ENCODE measurements around the gene COL28A1.

DNA sequence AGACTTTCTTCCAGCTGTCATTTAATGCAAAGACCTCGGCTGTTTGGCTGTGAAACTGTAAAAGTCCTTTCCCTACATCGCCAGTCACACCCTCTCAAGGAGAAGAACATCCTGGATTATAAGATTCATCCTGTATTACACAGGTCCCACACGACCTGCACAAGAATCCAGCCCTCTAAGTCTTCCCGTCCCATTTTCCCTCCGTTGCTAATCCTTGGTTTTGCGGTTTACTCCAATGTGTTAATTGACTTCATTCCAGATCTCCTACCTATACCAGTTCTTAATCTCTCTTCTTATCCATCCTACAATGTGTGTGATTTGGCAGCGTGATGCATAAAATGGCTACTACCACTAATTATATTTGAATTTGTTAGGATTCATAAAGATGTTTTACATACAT lies 110.4 kb downstream of the COL28A1 start:
- TF ChIP-seq CTCF (conservative IDR thresholded peaks at IDR 0.05; ENCODE audit: low read depth in 2 of 2) (no peak), EZH2 (IDR thresholded peaks at IDR 0.05; ENCODE audit: low read depth, unreplicated experiment) (no peak), ETS1 (IDR thresholded peaks at IDR 0.05) (no peak), POLR2AphosphoS5 (IDR thresholded peaks at IDR 0.05; ENCODE audit: low read depth) (no peak), CREB1 (CRISPR knock-in tag; IDR thresholded peaks at IDR 0.05; ENCODE audit: low read depth) (no peak), EZH2phosphoT487 (IDR thresholded peaks at IDR 0.05; ENCODE audit: unreplicated experiment) (no peak), JUNB (IDR thresholded peaks at IDR 0.05; ENCODE audit: unreplicated experiment) (no peak), NANOG (IDR thresholded peaks at IDR 0.05; ENCODE audit: borderline replicate concordance) (no peak), ZNF331 (CRISPR knock-in tag; IDR thresholded peaks at IDR 0.05; ENCODE audit: low read depth) (no peak), ZNF114 (CRISPR knock-in tag; IDR thresholded peaks at IDR 0.05) (no peak), ZNF462 (CRISPR knock-in tag; IDR thresholded peaks at IDR 0.05) (no peak)
- TF ChIP-seq, protein P1, sequence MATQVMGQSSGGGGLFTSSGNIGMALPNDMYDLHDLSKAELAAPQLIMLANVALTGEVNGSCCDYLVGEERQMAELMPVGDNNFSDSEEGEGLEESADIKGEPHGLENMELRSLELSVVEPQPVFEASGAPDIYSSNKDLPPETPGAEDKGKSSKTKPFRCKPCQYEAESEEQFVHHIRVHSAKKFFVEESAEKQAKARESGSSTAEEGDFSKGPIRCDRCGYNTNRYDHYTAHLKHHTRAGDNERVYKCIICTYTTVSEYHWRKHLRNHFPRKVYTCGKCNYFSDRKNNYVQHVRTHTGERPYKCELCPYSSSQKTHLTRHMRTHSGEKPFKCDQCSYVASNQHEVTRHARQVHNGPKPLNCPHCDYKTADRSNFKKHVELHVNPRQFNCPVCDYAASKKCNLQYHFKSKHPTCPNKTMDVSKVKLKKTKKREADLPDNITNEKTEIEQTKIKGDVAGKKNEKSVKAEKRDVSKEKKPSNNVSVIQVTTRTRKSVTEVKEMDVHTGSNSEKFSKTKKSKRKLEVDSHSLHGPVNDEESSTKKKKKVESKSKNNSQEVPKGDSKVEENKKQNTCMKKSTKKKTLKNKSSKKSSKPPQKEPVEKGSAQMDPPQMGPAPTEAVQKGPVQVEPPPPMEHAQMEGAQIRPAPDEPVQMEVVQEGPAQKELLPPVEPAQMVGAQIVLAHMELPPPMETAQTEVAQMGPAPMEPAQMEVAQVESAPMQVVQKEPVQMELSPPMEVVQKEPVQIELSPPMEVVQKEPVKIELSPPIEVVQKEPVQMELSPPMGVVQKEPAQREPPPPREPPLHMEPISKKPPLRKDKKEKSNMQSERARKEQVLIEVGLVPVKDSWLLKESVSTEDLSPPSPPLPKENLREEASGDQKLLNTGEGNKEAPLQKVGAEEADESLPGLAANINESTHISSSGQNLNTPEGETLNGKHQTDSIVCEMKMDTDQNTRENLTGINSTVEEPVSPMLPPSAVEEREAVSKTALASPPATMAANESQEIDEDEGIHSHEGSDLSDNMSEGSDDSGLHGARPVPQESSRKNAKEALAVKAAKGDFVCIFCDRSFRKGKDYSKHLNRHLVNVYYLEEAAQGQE (IDR thresholded peaks at IDR 0.05; ENCODE audit: unreplicated experiment): no peak
